Cerebellar nuclear complex (tissue), 1 donor: ENCODE data around the gene ENTPD6.

ENCODE experiments used
- DNase-seq, 2 experiments: peaks; one replicate each; lab custom pipeline; 2025; lab: John Stamatoyannopoulos, UW

ENTPD6 gene

GRCh38 chr20:25242231-25242630 is 46.7 kb downstream of the ENTPD6 start:
- DNase-seq = no peak

GRCh38 chr20:25243416-25243979 is 48.0 kb downstream of the ENTPD6 start:
- DNase-seq = no peak

- DNase-seq = no peak
Measured at GRCh38 chr20:25244976-25245375, 49.5 kb downstream of the ENTPD6 start.

GRCh38 chr20:25245461-25245860 is 49.9 kb downstream of the ENTPD6 start:
- DNase-seq = no peak

- DNase-seq = no peak
Measured at GRCh38 chr20:25246182-25246999, 50.9 kb downstream of the ENTPD6 start.

GRCh38 chr20:25247000-25247517 is 51.5 kb downstream of the ENTPD6 start:
- DNase-seq = peak in 1 of 2 experiments; percentile 25

- no peak for DNase-seq
Measured at GRCh38 chr20:25247518-25247955, 52.0 kb downstream of the ENTPD6 start.

- peak in 1 of 2 experiments; percentile 40 for DNase-seq
Measured at GRCh38 chr20:25247956-25248785, 52.7 kb downstream of the ENTPD6 start, which contains the start of gene PYGB. TSS of gene PYGB (plus strand) at chr20:25248085. CDS start at chr20:25248179, 94 bp downstream.

- no peak for DNase-seq
Measured at GRCh38 chr20:25248786-25249172, 53.3 kb downstream of the ENTPD6 start.

- peak; percentile 39 to 70 for DNase-seq
Measured at GRCh38 chr20:25249198-25249931, 53.9 kb downstream of the ENTPD6 start.

- DNase-seq = peak in 1 of 2 experiments; percentile 14
Measured at GRCh38 chr20:25250508-25250907, 55.0 kb downstream of the ENTPD6 start.

GRCh38 chr20:25251019-25251418 is 55.5 kb downstream of the ENTPD6 start:
- no peak for DNase-seq

- no peak for DNase-seq
Measured at GRCh38 chr20:25251558-25251957, 56.0 kb downstream of the ENTPD6 start.

- DNase-seq = no peak
Measured at GRCh38 chr20:25252230-25252651, 56.7 kb downstream of the ENTPD6 start.

- DNase-seq = no peak
Measured at GRCh38 chr20:25252686-25253421, 57.3 kb downstream of the ENTPD6 start.

- no peak for DNase-seq
Measured at GRCh38 chr20:25253606-25254275, 58.2 kb downstream of the ENTPD6 start.

- DNase-seq = no peak
Measured at GRCh38 chr20:25254571-25254970, 59.1 kb downstream of the ENTPD6 start.

- DNase-seq = no peak
Measured at GRCh38 chr20:25254986-25255680, 59.6 kb downstream of the ENTPD6 start.

GRCh38 chr20:25256226-25256859 is 60.8 kb downstream of the ENTPD6 start:
- no peak for DNase-seq
